ENCODE measurements around the gene KRTAP1-3.

GRCh38 chr17:41069031-41069430, 34.4 kb upstream of the KRTAP1-3 start:
- no peak for TF ChIP-seq CTCF (conservative IDR thresholded peaks at IDR 0.05; ENCODE audit: low read depth, low read length)
- TF ChIP-seq POLR2A (IDR thresholded peaks at IDR 0.05; ENCODE audit: low read depth, low read length) = no peak
- no peak for TF ChIP-seq ELK1 (IDR thresholded peaks at IDR 0.05; ENCODE audit: borderline replicate concordance, low read depth, low read length)
- TF ChIP-seq RAD21 (IDR thresholded peaks at IDR 0.05; ENCODE audit: low read length) = no peak
- no peak for TF ChIP-seq RCOR1 (IDR thresholded peaks at IDR 0.05; ENCODE audit: insufficient replicate concordance, low read length)
- no peak for TF ChIP-seq NFE2L2 (IDR thresholded peaks at IDR 0.05; ENCODE audit: low read depth, low read length)
- no peak for TF ChIP-seq MAFK (IDR thresholded peaks at IDR 0.05; ENCODE audit: low read depth, low read length)
- no peak for TF ChIP-seq CHD1 (IDR thresholded peaks at IDR 0.05; ENCODE audit: low read depth, low read length)
- no peak for TF ChIP-seq CEBPB (IDR thresholded peaks at IDR 0.05; ENCODE audit: low read depth, low read length)
- no peak for TF ChIP-seq USF2 (IDR thresholded peaks at IDR 0.05; ENCODE audit: low read depth, low read length)
- no peak for TF ChIP-seq MXI1 (IDR thresholded peaks at IDR 0.05; ENCODE audit: borderline replicate concordance, low read depth, low read length)
- no peak for TF ChIP-seq SMC3 (IDR thresholded peaks at IDR 0.05; ENCODE audit: low read depth, low read length)
- no peak for TF ChIP-seq BHLHE40 (IDR thresholded peaks at IDR 0.05; ENCODE audit: low read depth, low read length)

Data from IMR-90 (cell line).